ENCODE data around the gene INPP5D.

- TF ChIP-seq CTCF (IDR thresholded peaks at IDR 0.05; ENCODE audit: low read depth, low read length) (no peak), EZH2phosphoT487 (IDR thresholded peaks at IDR 0.05; ENCODE audit: low read depth) (no peak)
These were observed 47.7 kb upstream of the INPP5D start for GRCh38 chr2:233012301-233012971.

Measured in OCI-LY3 (cell line).